Epithelial cell of proximal tubule (primary cell): Measurements from ENCODE around the gene USP48. TPM values are rescaled to one million over a fixed set of nuclear protein-coding genes. Genes with fewer than 3 reads are reported as not detected.
"Not testable (repeated sequence)": the region's sequence is repeated elsewhere in the genome, so short reads cannot be mapped to it uniquely, and the experiment has no call there.

ENCODE experiments used
- DNase-seq: peaks from one replicate; pipeline ENCODE4 v3.0.0-alpha.2; 2011; ENCODE audit warnings: low read depth
- H3K4me3 ChIP-seq: 2 replicates; pipeline ENCODE4 v1.5.1; 2011; ENCODE audit warnings: low read depth, mild to moderate bottlenecking, low read length
- total RNA-seq: library from RNA; depleted of rRNA; stranded (reverse); fragments of >200 nt; gene quantifications from 2 replicates; pipeline ENCODE4 v1.2.3, GENCODE V29; 2015
- TF ChIP-seq, protein P1 (sequence below): conservative IDR thresholded peaks from 2 replicates; pipeline ENCODE4 v1.5.1; 2012; ENCODE audit warnings: low read depth, mild to moderate bottlenecking, low read length

Gene USP48
- total RNA-seq, 1 donor from 2014 or later, result 24.0 TPM

DNA sequence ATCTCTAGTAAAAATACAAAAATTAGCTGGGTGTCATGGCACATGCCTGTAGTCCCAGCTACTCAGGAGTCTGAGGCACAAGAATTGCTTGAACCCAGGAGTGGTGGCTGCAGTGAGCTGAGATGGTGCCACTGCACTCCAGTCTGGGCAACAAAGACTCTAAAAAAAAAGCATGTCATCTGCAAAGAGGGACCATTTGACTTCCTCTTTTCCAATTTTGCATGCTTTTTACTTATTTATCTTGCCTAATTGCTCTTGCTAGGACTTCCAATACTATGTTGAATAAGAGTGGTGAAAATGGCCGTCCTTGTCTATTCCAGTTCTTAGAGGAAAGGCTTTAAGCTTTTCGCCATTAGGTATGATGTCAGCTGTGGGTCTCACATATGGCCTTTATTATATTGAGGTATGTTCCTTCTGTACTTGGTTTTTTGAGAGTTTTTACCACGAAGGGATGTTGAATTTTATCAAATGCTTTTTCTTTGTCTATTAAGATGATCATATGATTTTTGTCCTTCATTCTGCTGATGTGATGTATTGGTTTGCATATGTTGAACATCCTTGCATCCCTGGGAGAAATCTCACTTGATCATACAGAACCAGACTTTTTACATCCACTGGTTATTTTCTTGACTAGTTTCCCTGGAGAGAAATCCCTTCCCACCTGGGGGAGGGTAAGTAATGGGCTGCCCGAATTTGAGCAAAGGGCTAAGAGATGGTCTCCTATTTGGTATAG lies 96.8 kb downstream of the USP48 start:
- TF ChIP-seq, protein P1, sequence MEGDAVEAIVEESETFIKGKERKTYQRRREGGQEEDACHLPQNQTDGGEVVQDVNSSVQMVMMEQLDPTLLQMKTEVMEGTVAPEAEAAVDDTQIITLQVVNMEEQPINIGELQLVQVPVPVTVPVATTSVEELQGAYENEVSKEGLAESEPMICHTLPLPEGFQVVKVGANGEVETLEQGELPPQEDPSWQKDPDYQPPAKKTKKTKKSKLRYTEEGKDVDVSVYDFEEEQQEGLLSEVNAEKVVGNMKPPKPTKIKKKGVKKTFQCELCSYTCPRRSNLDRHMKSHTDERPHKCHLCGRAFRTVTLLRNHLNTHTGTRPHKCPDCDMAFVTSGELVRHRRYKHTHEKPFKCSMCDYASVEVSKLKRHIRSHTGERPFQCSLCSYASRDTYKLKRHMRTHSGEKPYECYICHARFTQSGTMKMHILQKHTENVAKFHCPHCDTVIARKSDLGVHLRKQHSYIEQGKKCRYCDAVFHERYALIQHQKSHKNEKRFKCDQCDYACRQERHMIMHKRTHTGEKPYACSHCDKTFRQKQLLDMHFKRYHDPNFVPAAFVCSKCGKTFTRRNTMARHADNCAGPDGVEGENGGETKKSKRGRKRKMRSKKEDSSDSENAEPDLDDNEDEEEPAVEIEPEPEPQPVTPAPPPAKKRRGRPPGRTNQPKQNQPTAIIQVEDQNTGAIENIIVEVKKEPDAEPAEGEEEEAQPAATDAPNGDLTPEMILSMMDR, result no peak
- no peak overlapping the region for H3K4me3 ChIP-seq
- no peak for DNase-seq

- no peak overlapping the region for H3K4me3 ChIP-seq
- DNase-seq, result no peak
Observed at GRCh38 chr1:21681426-21681825, 101.5 kb downstream of the USP48 start.

GRCh38 chr1:21680918-21681317 lies 102.0 kb downstream of the USP48 start:
- DNase-seq, result no peak
- TF ChIP-seq, protein P1, result no peak
- H3K4me3 ChIP-seq, result no peak overlapping the region

More at GRCh38 chr1:21681426-21681825, 101.5 kb downstream of the USP48 start:
- TF ChIP-seq, protein P1, result no peak

DNA sequence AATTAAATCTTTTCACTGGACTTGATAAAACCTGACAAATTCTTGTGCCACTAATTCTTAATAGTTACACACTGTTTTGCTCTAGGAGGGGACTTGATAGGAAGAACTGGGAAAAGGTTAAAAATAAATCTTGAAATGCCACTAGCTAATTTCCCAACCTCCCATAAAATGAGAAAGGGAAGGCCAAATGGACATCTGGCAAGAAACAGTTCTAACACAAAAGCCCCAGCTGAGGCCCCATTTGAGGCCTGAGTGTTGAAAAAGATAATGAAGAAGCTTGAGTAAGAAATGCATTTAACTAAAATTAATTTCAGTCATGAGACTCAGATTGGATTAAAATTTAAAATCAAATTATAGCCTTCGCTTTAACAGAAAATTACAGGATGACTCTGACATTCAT lies 102.6 kb downstream of the USP48 start:
- no peak overlapping the region for H3K4me3 ChIP-seq
- TF ChIP-seq, protein P1, result no peak
- DNase-seq, result no peak

DNA sequence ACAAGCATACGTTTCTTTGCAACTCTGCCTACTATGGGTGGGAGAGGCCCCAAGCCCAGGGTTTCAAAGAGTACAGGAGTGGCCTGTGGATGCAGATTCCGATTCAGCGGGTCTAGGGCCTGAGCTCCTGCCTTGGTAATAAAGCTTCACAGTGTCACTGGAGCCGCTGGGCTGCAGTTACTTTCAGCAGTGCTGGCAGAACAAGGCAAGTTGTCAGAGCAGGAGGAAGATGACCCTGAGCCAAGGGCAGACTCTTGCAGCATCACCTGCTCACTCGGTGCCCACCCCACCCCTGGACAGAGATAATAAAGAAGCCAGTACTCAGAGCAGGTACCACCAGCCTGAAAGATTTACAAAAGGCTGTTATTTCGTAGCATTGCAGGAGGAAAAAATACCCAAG lies 105.8 kb downstream of the USP48 start:
- no peak for DNase-seq
- TF ChIP-seq, protein P1, result no peak
- no peak overlapping the region for H3K4me3 ChIP-seq

GRCh38 chr1:21674957-21675356 lies 108.0 kb downstream of the USP48 start:
- DNase-seq, result no peak
- TF ChIP-seq, protein P1, result no peak
- H3K4me3 ChIP-seq, result no peak overlapping the region

GRCh38 chr1:21673853-21674252 lies 109.1 kb downstream of the USP48 start:
- not testable (repeated sequence) for DNase-seq

More at GRCh38 chr1:21673853-21674252, 109.1 kb downstream of the USP48 start:
- H3K4me3 ChIP-seq, result not testable (repeated sequence)
